Activated naive CD4-positive, alpha-beta T cell treated with anti-CD3 and anti-CD28 coated beads, Interleukin-2, amount 50 U/mL, for 72 hours (primary cell): ENCODE measurements around the gene H2BW1. TPM values are rescaled to one million over a fixed set of nuclear protein-coding genes. Genes with fewer than 3 reads are reported as not detected.
"Not testable (repeated sequence)": the region's sequence is repeated elsewhere in the genome, so short reads cannot be mapped to it uniquely, and the experiment has no call there.

Experiments
- ATAC-seq, 2 donors: fragments of 150-1000 bp; cut with Tn5 transposase; 2 replicates each; pipeline ENCODE4 v1.10.0; 2021; ENCODE audit warnings: mild to moderate bottlenecking in 2 of 2, moderate library complexity in 2 of 2
- DNase-seq, 2 donors: peaks; one replicate each; pipeline ENCODE4 v3.0.0; 2021 to 2022; ENCODE audit warnings: low spot score in 2 of 2
- H3K27ac Mint-ChIP-seq, 2 donors: one replicate each; pipeline ENCODE4 v1.8.0; 2022; ENCODE audit warnings: mild to moderate bottlenecking in 2 of 2, mixed read lengths in 2 of 2
- H3K36me3 Mint-ChIP-seq, 2 donors: one replicate each; pipeline ENCODE4 v1.8.0; 2022; ENCODE audit warnings: mixed read lengths in 2 of 2
- H3K9me3 Mint-ChIP-seq, 2 donors: one replicate each; pipeline ENCODE4 v1.8.0; 2022; ENCODE audit warnings: mixed read lengths in 2 of 2
- total RNA-seq, 2 donors: library from RNA; stranded (reverse); gene quantifications; one replicate each; pipeline ENCODE4 v1.2.3, GENCODE V29; 2022

Gene H2BW1, protein sequence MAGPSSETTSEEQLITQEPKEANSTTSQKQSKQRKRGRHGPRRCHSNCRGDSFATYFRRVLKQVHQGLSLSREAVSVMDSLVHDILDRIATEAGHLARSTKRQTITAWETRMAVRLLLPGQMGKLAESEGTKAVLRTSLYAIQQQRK
- not detected for total RNA-seq

DNA sequence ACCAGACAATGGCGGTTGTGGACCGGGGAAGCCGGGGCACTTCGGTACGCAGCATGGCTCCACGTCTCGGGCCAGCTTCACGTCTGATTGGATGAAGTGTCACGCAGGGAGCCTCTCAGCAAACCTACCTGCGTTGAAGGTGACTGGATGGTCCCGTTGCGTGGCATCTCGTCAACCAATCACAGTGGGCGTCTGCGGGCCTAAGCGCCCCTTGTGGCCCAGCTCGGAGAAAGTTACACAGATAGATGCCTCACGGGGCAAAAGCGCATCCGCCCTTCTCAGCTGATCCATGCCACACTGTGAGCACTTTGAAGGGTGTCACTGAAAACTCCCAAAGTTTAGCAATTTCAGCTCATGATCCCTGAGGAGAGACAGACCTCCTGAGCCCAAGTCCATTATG, at the start of gene H2BW1:
Gene H2BW1, minus strand, starts transcription at position 103 of the 400 bp plus-strand sequence. CDS start 132 bp downstream, outside the sequence.
- no peak for DNase-seq
- Mint-ChIP-seq H3K36me3 (no peaks in the 10 kb centered on the region), H3K27ac (no peak within 1 kb of the TSS), H3K9me3 (no peaks in the 10 kb centered on the region)
- no peak for ATAC-seq

- ATAC-seq, DNase-seq, H3K9me3 Mint-ChIP-seq, H3K36me3 Mint-ChIP-seq, H3K27ac Mint-ChIP-seq: not testable (repeated sequence)
Observed at GRCh38 chrX:104062636-104063035, 49.1 kb upstream of the H2BW1 start.

DNA sequence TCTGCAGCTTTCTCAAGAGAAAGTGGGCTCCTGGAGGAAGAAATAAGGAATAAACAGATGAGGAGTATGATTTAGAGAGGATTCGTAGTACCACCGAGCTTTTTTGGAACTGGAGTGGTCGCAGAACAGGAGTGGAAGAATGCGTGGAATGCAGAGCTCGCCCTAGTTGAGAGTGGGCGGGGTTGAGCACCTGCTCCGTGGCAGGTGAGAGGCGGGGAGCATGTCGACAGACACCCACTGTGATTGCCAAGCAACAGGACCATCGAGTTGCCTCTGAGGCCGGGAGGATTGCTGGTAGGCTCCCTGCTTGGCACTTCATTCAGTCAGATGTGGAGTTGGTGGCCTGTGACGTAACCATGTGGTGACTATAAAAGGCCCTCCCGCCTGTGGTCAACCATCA, 41.4 kb upstream of the H2BW1 start:
- ATAC-seq, H3K27ac Mint-ChIP-seq, H3K36me3 Mint-ChIP-seq: not testable (repeated sequence)

DNA sequence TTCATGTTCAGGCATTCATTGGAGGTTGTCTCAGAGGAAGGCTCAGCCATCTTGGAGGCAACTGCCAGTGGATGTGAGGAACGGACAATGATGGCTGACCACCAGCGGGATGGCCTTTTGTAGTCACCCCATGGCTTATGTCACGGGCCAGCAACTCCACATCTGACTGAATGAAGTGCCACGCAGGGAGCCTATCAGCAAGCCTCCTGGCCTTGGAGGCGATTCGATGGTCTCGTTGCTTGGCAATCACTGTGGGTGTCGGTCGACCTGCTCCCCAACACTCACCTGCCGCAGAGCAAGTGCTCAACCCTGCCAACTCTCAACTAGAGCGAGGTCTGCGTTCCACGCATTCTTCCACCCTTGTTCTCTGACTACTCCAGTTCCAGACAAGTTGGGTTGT, 33.7 kb upstream of the H2BW1 start:
- Mint-ChIP-seq H3K36me3 (no peaks in the 10 kb centered on the region), H3K27ac (no peak overlapping the region), H3K9me3 (no peaks in the 10 kb centered on the region)
- ATAC-seq, result no peak
- DNase-seq, result no peak

More for the DNA sequence above, 41.4 kb upstream of the H2BW1 start:
- not testable (repeated sequence) for DNase-seq, H3K9me3 Mint-ChIP-seq

DNA sequence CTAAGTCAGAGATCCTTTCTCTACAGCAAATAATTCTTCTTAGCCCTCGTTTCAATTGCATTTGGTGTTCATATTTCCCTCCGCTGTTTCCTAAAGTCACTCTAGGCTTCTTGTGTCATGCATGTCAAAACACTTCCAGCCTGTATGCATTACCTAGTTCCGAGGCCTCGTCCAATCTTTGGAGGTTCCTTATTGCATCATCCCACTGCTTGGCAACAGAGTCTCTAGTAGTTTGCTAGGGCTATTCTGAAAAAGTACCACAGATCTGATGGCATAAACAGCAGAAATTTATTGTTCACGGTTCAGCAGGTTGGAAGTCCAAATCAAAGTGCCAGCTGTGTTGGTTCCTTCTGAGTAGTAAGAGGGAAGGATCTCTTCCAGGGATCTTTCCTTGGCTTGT, 32.1 kb upstream of the H2BW1 start:
- Mint-ChIP-seq H3K36me3 (no peaks in the 10 kb centered on the region), H3K27ac (no peak overlapping the region), H3K9me3 (no peaks in the 10 kb centered on the region)
- ATAC-seq (no peak), DNase-seq (no peak)

DNA sequence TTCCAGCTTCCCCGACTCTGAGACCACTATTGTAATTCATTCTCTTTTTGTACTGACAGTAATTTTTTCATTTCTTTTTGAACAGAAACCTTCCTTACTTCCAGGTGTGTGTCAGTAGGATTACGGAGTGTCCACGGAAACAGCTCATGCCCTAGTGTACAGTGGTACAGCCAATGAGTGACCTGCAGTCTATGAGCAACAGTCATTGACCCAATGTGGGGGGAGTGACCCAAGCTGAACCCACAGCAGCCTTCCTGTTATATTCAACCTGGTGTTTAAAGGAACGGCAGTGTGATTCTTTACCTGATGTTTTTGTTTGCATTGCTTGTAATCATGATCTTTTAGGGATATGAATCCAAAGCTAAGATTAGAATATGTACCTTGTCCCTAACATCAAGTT, 27.5 kb upstream of the H2BW1 start:
- Mint-ChIP-seq H3K9me3 (no peaks in the 10 kb centered on the region), H3K36me3 (no peaks in the 10 kb centered on the region)

DNA sequence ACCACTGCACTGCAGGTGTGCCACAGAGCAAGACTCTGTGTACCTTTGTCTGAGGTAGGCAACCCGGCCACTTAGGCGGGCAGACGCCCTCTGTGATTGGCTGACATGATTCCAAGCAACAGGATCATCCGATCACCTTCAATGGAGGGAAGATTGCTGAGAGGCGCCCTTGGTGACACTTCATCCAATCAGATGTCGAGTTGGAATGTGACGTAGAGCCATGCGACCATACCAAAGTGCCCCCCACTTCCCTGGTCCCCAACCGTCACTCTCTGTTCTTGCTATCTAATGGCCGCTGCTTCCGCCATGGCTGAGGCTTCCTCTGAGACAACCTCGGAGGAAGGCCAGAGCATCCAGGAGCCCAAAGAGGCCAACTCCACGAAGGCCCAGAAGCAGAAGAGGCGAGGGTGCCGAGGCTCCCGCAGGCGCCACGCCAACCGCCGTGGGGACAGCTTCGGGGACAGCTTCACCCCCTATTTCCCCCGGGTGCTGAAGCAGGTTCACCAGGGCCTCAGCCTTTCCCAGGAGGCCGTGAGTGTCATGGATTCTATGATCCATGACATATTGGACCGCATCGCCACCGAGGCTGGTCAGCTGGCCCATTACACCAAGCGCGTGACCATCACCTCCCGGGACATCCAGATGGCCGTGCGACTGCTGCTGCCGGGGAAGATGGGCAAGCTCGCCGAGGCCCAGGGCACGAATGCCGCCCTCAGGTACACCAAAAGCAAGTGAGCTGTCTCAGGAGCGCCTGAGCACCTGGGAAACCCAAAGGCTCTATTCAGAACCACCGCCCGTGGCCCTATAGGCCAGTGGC, 26.4 kb upstream of the H2BW1 start, which contains the start of gene H2BW2:
Gene H2BW2, plus strand, starts transcription at position 268 of the 817 bp plus-strand sequence. Its CDS starts 39 bp downstream, at position 307.
- no peaks in the 10 kb centered on the region for H3K36me3 Mint-ChIP-seq
- ATAC-seq, result no peak
- DNase-seq, result no peak
- no peak within 1 kb of the TSS for H3K27ac Mint-ChIP-seq
- H3K9me3 Mint-ChIP-seq, result no peaks in the 10 kb centered on the region

More for the DNA sequence above, 27.5 kb upstream of the H2BW1 start:
- no peak for DNase-seq
- no peak for ATAC-seq
- H3K27ac Mint-ChIP-seq, result no peak overlapping the region

- no peak for ATAC-seq
- DNase-seq, result no peak
- Mint-ChIP-seq H3K9me3 (no peaks in the 10 kb centered on the region), H3K36me3 (no peaks in the 10 kb centered on the region), H3K27ac (no peak overlapping the region)
Observed at GRCh38 chrX:104018126-104018525, 4.6 kb upstream of the H2BW1 start.

GRCh38 chrX:104015576-104015975, 2.1 kb upstream of the H2BW1 start:
- not testable (repeated sequence) for H3K9me3 Mint-ChIP-seq, H3K27ac Mint-ChIP-seq

GRCh38 chrX:104013158-104013557, 350 bp downstream of the H2BW1 start:
- H3K36me3 Mint-ChIP-seq, result no peaks in the 10 kb centered on the region
- H3K27ac Mint-ChIP-seq, result no peak overlapping the region
- no peak for ATAC-seq
- no peaks in the 10 kb centered on the region for H3K9me3 Mint-ChIP-seq
- DNase-seq, result no peak

More at GRCh38 chrX:104015576-104015975, 2.1 kb upstream of the H2BW1 start:
- DNase-seq, H3K36me3 Mint-ChIP-seq, ATAC-seq: not testable (repeated sequence)

- Mint-ChIP-seq H3K27ac (no peak overlapping the region), H3K9me3 (no peaks in the 10 kb centered on the region), H3K36me3 (no peaks in the 10 kb centered on the region)
- DNase-seq (no peak), ATAC-seq (no peak)
Observed at GRCh38 chrX:104008831-104009230, 4.7 kb downstream of the H2BW1 start.

- Mint-ChIP-seq H3K36me3 (no peaks in the 10 kb centered on the region), H3K9me3 (no peaks in the 10 kb centered on the region), H3K27ac (no peak overlapping the region)
- DNase-seq, result no peak
- no peak for ATAC-seq
Observed at GRCh38 chrX:103999234-103999633, 14.3 kb downstream of the H2BW1 start.

- H3K27ac Mint-ChIP-seq, ATAC-seq, DNase-seq, H3K36me3 Mint-ChIP-seq, H3K9me3 Mint-ChIP-seq: not testable (repeated sequence)
Observed at GRCh38 chrX:103983508-103983907, 30.0 kb downstream of the H2BW1 start.

- DNase-seq, H3K36me3 Mint-ChIP-seq, H3K9me3 Mint-ChIP-seq, H3K27ac Mint-ChIP-seq: not testable (repeated sequence)
- ATAC-seq, result peak; percentile 98 to 99
Observed at GRCh38 chrX:103962411-103963278, 50.9 kb downstream of the H2BW1 start, which contains the start of gene TMSB15B. TSS of gene TMSB15B (plus strand) at chrX:103962627.
